K562 (cell line): ENCODE results near the gene CHSY3. TPM values are rescaled to one million over a fixed set of nuclear protein-coding genes. Genes with fewer than 3 reads are reported as not detected.

Source experiments
- ATAC-seq: fragments of 200-7000 bp; cut with Tn5 transposase; 3 replicates; pipeline ENCODE4 v1.9.1; 2020; ENCODE audit warnings: moderate library complexity
- BruUV-seq: library from RNA; stranded (reverse); fragments of 400-500 nt; replicated peaks from 2 replicates; lab custom pipeline; 2021; lab: Mats Ljungman, UMichigan
- CTCF ChIA-PET: fragments of 300-600 bp; formaldehyde crosslinking; extraction: SDS; loops from one replicate; lab custom pipeline; 2021; ENCODE audit warnings: low intra/inter-chr PET ratio; lab: Yijun Ruan, JAX
- POLR2A ChIA-PET: fragments of 300-600, 350-650 bp; sonication (Branson Sonifier 250); formaldehyde crosslinking; extraction: SDS; loops from one replicate; lab custom pipeline; 2021; ENCODE audit warnings: antibody characterized with exemption, inconsistent platforms; lab: Yijun Ruan, JAX
- DNase-seq, 4 experiments: peaks; one replicate each; pipeline versions ENCODE4 v3.0.0 to v3.0.0-alpha.2; 2011 to 2018; ENCODE audit warnings: low spot score in 3 of 4, mixed read lengths in 3 of 4; ENCODE audit errors: extremely low read depth in 1 of 4
- FAIRE-seq: peaks from 2 replicates; lab custom pipeline; 2011; peaks lifted over from hg19 to GRCh38; lab: Jason Lieb, UNC
- H2AFZ ChIP-seq: 2 replicates; pipeline ENCODE4 v1.6.0; 2011; ENCODE audit warnings: low read depth, low read length, control low read depth, inconsistent platforms
- H3K27ac ChIP-seq: fragments of 200-600 bp; 3 replicates; pipeline ENCODE4 v1.8.0; 2011; ENCODE audit warnings: low read depth, mild to moderate bottlenecking, control low read depth, inconsistent platforms, low read length, moderate library complexity, mixed read lengths; ENCODE audit errors: extremely low read depth
- H3K27me3 ChIP-seq, 2 experiments: fragments of 300-600 bp in 1 of 2; 2 replicates in 1 of 2; 3 replicates in 1 of 2; pipeline versions ENCODE4 v1.6.0 to v1.8.0; 2011; ENCODE audit warnings: inconsistent platforms in 2 of 2, low read length in 2 of 2, mild to moderate bottlenecking in 1 of 2, mixed read lengths in 1 of 2, moderate library complexity in 1 of 2; ENCODE audit not compliant: control insufficient read depth in 2 of 2, insufficient read depth in 2 of 2
- H3K36me3 ChIP-seq: fragments of 300-600 bp; 3 replicates; pipeline ENCODE4 v1.8.0; 2011; ENCODE audit warnings: mild to moderate bottlenecking, low read length, inconsistent platforms; ENCODE audit not compliant: control insufficient read depth, insufficient read depth
- H3K4me1 ChIP-seq, 2 experiments: fragments of 200-600 bp in 1 of 2; replicated peaks in 1 of 2; 2 replicates in 1 of 2; 3 replicates in 1 of 2; pipeline versions ENCODE4 v1.5.1 to v1.8.0; 2011; ENCODE audit warnings: inconsistent platforms in 2 of 2, low read length in 2 of 2, mild to moderate bottlenecking in 1 of 2, mixed read lengths in 1 of 2, moderate library complexity in 1 of 2; ENCODE audit not compliant: control insufficient read depth in 2 of 2, insufficient read depth in 2 of 2
- H3K4me2 ChIP-seq: 2 replicates; pipeline ENCODE4 v1.6.1; 2011; ENCODE audit warnings: low read length, control low read depth, inconsistent platforms, mixed read lengths; ENCODE audit not compliant: insufficient read depth
- H3K4me3 ChIP-seq: fragments of 200-600 bp; sonication (generic), shearing (Covaris generic); 2 replicates; pipeline ENCODE4 v1.5.1; 2016; ENCODE audit warnings: control low read depth, inconsistent platforms
- H3K79me2 ChIP-seq: fragments of 200-600 bp; 3 replicates; pipeline ENCODE4 v1.8.0; 2011; ENCODE audit warnings: low read length, inconsistent platforms; ENCODE audit not compliant: control insufficient read depth, insufficient read depth
- H3K9ac ChIP-seq, 2 experiments: 2 replicates each; pipeline versions ENCODE4 v1.6.0 to v1.6.1; 2011; ENCODE audit warnings: low read depth in 2 of 2, low read length in 2 of 2, control low read depth in 1 of 2, inconsistent platforms in 1 of 2, mild to moderate bottlenecking in 1 of 2, mixed read lengths in 1 of 2; ENCODE audit not compliant: insufficient read depth in 1 of 2
- H3K9me1 ChIP-seq: one replicate; pipeline ENCODE4 v1.6.0; 2011; ENCODE audit warnings: inconsistent platforms, mild to moderate bottlenecking, low read length, moderate library complexity; ENCODE audit not compliant: control insufficient read depth, insufficient read depth
- H3K9me3 ChIP-seq: replicated peaks from 2 replicates; pipeline ENCODE4 v1.5.1; 2011; ENCODE audit warnings: low read depth, low read length, inconsistent platforms; ENCODE audit not compliant: control insufficient read depth, insufficient read depth
- H4K20me1 ChIP-seq: replicated peaks from 2 replicates; pipeline ENCODE4 v1.6.1; 2011; ENCODE audit warnings: low read length, inconsistent platforms, mixed read lengths; ENCODE audit not compliant: control insufficient read depth, insufficient read depth
- CBX2 ChIP-seq: fragments of 200-600 bp; sonication (generic); IDR thresholded peaks from one replicate; pipeline ENCODE4 v1.6.1; 2012; ENCODE audit warnings: mild to moderate bottlenecking, low read length, inconsistent platforms; ENCODE audit not compliant: insufficient read depth, poor library complexity, severe bottlenecking
- CCAR2 ChIP-seq: fragments of 200-400 bp; formaldehyde crosslinking; IDR thresholded peaks from 2 replicates; pipeline ENCODE4 v1.6.1; 2017; ENCODE audit warnings: mild to moderate bottlenecking, low read depth, low read length
- GABPB2 ChIP-seq: fragments of 250-450 bp; sonication (Bioruptor Pico); conservative IDR thresholded peaks from 2 replicates; pipeline ENCODE4 v1.5.1; 2021; ENCODE audit warnings: mild to moderate bottlenecking
- NCOA2 ChIP-seq, 2 experiments: fragments of 450-650 bp; IDR thresholded peaks; 2 replicates each; pipeline ENCODE4 v1.6.1; 2018; ENCODE audit warnings: mild to moderate bottlenecking in 2 of 2, moderate library complexity in 1 of 2; ENCODE audit not compliant: partially characterized antibody in 2 of 2
- OTX1 ChIP-seq: fragments of 450-650 bp; formaldehyde crosslinking; IDR thresholded peaks from 2 replicates; pipeline ENCODE4 v1.4.0; 2022; ENCODE audit warnings: mild to moderate bottlenecking
- PREB ChIP-seq: sonication (generic); formaldehyde crosslinking; IDR thresholded peaks from 2 replicates; pipeline ENCODE4 v1.8.1; 2023; ENCODE audit warnings: mild to moderate bottlenecking, missing genetic modification reagents
- TRIM28 ChIP-seq: fragments of 450-650 bp; IDR thresholded peaks from 2 replicates; pipeline ENCODE4 v1.6.1; 2017
- ZNF12 ChIP-seq: sonication (generic); formaldehyde crosslinking; IDR thresholded peaks from 2 replicates; pipeline ENCODE4 v1.4.0; 2020; ENCODE audit warnings: mild to moderate bottlenecking, missing genetic modification reagents
- ZNF316 ChIP-seq: fragments of 450-650 bp; IDR thresholded peaks from 2 replicates; pipeline ENCODE4 v1.6.1; 2016
- ZNF347 ChIP-seq: fragments of 450-650 bp; formaldehyde crosslinking; IDR thresholded peaks from 2 replicates; pipeline ENCODE4 v1.4.0; 2020; ENCODE audit warnings: low read depth, mild to moderate bottlenecking, moderate library complexity
- ZNF444 ChIP-seq: fragments of 250-450 bp; sonication (Bioruptor Pico); IDR thresholded peaks from 2 replicates; pipeline ENCODE4 v1.4.0; 2020; ENCODE audit warnings: mild to moderate bottlenecking, moderate library complexity
- WGBS: fragments of 100-300 bp; shearing (Covaris generic); methylation state at CpG from one replicate; pipeline ENCODE4 v1.1.6; 2016; ENCODE audit warnings: low coverage, mixed read lengths; ENCODE audit not compliant: insufficient coverage; ENCODE audit errors: missing lambda C conversion rate; 5-methylcytosine and 5-hydroxymethylcytosine counted together
- in situ Hi-C: fragments of 300-500 bp; cut with MboI; formaldehyde crosslinking; loops from 4 replicates; pipeline ENCODE4 v1.15.0; 2018; ENCODE audit warnings: inconsistent platforms, mixed read lengths
- intact Hi-C: fragments of 100-400 bp; cut with micrococcal nuclease; formaldehyde crosslinking; loops from 2 replicates; pipeline ENCODE4 v1.14.2; 2022
- polyA plus RNA-seq, 8 experiments: library from polyadenylated mRNA; depleted of rRNA in 4 of 8; stranded (reverse) in 5 of 8; unstranded in 3 of 8; fragments of >200 nt; fragmentation: Nextera tagmentation in 2 of 8; fragmentation: Illumina TruSeq in 1 of 8; extraction: Ambion mirVana in 2 of 8; extraction: Trizol in 1 of 8; gene quantifications; 2 replicates each; pipeline versions ENCODE4 v1.2.1 to v1.2.3, GENCODE V29; 2011 to 2014; ENCODE audit warnings: inconsistent platforms in 1 of 8, missing spikeins in 1 of 8
- total RNA-seq, 7 experiments: library from RNA; depleted of rRNA in 6 of 7; stranded (reverse); fragments of >200 nt in 6 of 7; fragmentation: Illumina TruSeq in 2 of 7; extraction: Trizol in 2 of 7; gene quantifications; 2 replicates each; pipeline versions ENCODE4 v1.2.1 to v1.2.3, GENCODE V29; 2011 to 2021; ENCODE audit warnings: low replicate concordance in 1 of 7

CHSY3 gene
- total and polyA plus RNA-seq, 9 of the 15 experiments (the other 6 are each of a cell fraction or from before 2014, with no cell fraction given): 0.04 TPM; not detected in 8

- Histone ChIP-seq H3K9me1 (no peaks in the 10 kb centered on the region), H4K20me1 (no peaks in the 10 kb centered on the region), H3K9ac (no peak overlapping the region), H3K27me3 (no peaks in the 10 kb centered on the region), H3K27ac (no peak overlapping the region), H3K4me2 (no peak overlapping the region), H3K79me2 (no peaks in the 10 kb centered on the region), H2AFZ (no peak overlapping the region), H3K36me3 (no peaks in the 10 kb centered on the region), H3K4me3 (no peak overlapping the region), H3K4me1 (no peaks in the 10 kb centered on the region), H3K9me3 (no peaks in the 10 kb centered on the region; the same call in 1 of the 2 replicates)
- POLR2A ChIA-PET: no interaction called here
- in situ Hi-C loops (no loop called here), intact Hi-C loops (no loop called here)
- CTCF ChIA-PET: no interaction called here
- ATAC-seq: no peak
- no peak for DNase-seq
- no peak for FAIRE-seq
- WGBS: 0% methylated on average over 1 of the region's 1 CpG
- TF ChIP-seq ZNF444 (CRISPR knock-in tag): no peak
- TF ChIP-seq CBX2: no peak
- TF ChIP-seq OTX1 (CRISPR knock-in tag): no peak
- TF ChIP-seq TRIM28: no peak
- BruUV-seq: no TSS peak
Observed at GRCh38 chr5:130068101-130068500, 163.8 kb downstream of the CHSY3 start.

- Histone ChIP-seq H3K27ac (no peak overlapping the region), H3K9me3 (no peaks in the 10 kb centered on the region; the same call in 1 of the 2 replicates)
- no TSS peak for BruUV-seq
Observed at GRCh38 chr5:130068988-130069387, 164.7 kb downstream of the CHSY3 start.

More at GRCh38 chr5:130068988-130069387, 164.7 kb downstream of the CHSY3 start:
- H2AFZ ChIP-seq: no peak overlapping the region
- no peak for DNase-seq
- H3K79me2 ChIP-seq: no peaks in the 10 kb centered on the region
- in situ Hi-C loops: no loop called here
- ChIA-PET CTCF (no interaction called here), POLR2A (no interaction called here)
- H3K4me2 ChIP-seq: no peak overlapping the region
- H3K9me1 ChIP-seq: no peaks in the 10 kb centered on the region
- no peaks in the 10 kb centered on the region for H3K27me3 ChIP-seq
- H4K20me1 ChIP-seq: no peaks in the 10 kb centered on the region
- intact Hi-C loops: no loop called here
- no peak for ATAC-seq
- H3K9ac ChIP-seq: no peak overlapping the region
- no peak overlapping the region for H3K4me3 ChIP-seq
- TF ChIP-seq ZNF12 (CRISPR knock-in tag) (no peak), NCOA2 (IDR thresholded peaks at IDR 0.05; ENCODE audit: partially characterized antibody in 2 of 2) (no peak), CCAR2 (no peak), PREB (CRISPR knock-in tag) (no peak), ZNF316 (no peak), ZNF347 (CRISPR knock-in tag) (no peak), GABPB2 (CRISPR knock-in tag) (no peak)
- H3K36me3 ChIP-seq: no peaks in the 10 kb centered on the region
- no peaks in the 10 kb centered on the region for H3K4me1 ChIP-seq
- FAIRE-seq: no peak
- 0% methylated on average over 1 of the region's 1 CpG for WGBS
